PC-9 (cell line): ENCODE measurements around the gene TMTC2.

Experiments
- CTCF ChIP-seq: fragments of 200-600 bp; sonication (generic); conservative IDR thresholded peaks from 2 replicates; pipeline ENCODE4 v1.6.1; 2017; ENCODE audit warnings: mixed run types, antibody characterized with exemption, mild to moderate bottlenecking, moderate library complexity
- EZH2 ChIP-seq: fragments of 200-600 bp; sonication (generic); IDR thresholded peaks from 2 replicates; pipeline ENCODE4 v1.8.0; 2017; ENCODE audit warnings: antibody characterized with exemption, low read depth

- no peak for TF ChIP-seq CTCF
- no peak for TF ChIP-seq EZH2
Observed at GRCh38 chr12:82687021-82688011, 610 bp downstream of the TMTC2 start.
